Stimulated activated CD8-positive, alpha-beta memory T cell treated with anti-CD3 and anti-CD28 coated beads, Interleukin-7, amount 100 ng/mL, for 24 hours (primary cell): ENCODE results near the gene PHRF1.
"Not testable (repeated sequence)": the region's sequence is repeated elsewhere in the genome, so short reads cannot be mapped to it uniquely, and the experiment has no call there.

ENCODE experiments used
- DNase-seq: peaks from one replicate; pipeline ENCODE4 v3.0.0-alpha.2; 2020; ENCODE audit warnings: low read depth

The PHRF1 gene

DNA sequence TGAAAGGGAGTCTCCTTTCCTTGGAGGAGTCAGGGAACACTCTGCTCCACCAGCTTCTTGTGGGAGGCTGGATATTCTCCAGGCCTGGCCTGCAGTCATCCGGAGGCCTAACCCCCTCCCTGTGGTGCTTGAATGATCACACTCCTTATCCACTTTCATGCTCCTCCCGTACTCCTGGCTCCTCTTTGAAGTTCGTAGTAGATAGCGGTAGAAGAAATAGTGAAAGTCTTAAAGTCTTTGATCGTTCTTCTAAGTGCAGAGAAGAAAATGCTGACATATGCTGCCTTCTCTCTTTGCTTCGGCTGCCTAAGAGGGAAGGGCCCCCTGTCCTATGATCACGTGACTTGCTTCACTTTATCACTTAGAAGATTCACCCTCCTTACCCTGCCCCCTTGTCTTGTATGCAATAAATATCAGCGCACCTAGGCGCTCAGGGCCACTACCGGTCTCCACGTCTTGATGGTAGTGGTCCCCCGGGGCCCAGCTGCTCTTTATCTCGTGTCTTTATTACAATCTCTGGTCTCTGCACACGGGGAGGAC lies 2.2 kb upstream of the PHRF1 start:
- DNase-seq = not testable (repeated sequence)

DNA sequence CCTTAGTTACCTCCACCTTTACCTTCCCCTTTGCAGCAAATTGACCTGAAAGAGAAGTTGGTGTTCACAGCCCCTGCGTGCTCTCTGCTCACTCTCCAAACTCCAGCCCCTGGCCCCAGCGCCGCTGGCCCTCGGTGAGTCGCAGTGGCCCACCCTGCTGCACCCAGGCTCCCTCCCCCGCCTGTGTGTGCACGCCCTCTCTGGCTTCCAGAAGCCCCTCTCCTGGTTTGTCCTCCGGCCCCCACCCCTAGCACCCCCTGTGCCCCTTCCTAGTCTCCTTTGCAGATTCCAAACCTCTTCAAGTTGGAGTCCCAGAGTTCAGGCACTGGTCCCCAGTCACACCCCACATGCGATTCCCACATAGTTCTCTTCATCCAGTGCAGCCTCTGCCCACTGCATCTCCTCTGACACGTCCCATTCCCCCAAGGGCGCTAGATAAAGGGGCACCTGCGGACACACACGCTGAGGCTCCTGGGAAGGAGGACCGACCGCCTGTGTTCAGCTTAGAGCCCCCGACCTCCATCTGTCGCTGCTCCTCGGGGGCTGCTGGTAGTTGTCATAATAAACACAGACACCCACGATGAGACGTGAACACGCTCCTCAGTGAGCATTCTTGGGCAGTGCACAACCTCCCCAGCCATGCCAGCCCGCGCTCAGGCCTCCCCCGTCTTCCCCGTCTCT lies 1.5 kb upstream of the PHRF1 start:
- DNase-seq = no peak

DNA sequence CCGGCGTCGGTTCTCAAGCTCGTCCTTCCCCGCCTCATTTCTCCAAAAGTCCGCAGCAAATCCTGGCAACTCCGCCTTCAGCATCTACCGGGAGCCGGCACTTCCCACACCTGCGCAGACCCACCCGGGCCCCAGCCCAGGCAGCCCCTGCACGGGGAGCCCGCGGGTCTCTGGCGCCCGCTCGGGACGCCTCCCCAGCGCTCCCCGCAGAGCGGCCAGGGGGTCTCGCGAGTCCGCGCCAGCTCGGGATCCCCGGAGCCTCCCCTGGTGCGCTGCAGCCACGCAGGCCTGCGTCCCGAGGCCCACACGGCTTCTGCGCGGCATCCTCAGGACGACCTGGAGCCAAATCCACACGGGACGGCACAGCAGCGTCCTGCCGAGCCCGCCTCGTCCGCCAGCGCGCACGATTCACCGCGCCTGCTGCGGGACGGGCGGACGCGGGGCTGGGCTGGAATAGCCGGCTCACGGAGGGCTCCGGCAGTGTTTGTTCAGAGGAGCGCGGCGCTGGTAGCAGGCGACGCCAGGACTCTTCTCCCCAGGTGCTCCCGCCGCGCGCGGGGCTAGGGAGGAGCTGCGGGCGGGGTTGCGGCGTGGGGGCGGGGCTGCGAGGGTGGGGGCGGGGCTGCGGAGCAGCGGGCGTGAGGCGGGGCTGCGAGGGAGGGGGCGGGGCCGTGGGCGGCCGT lies 816 bp upstream of the PHRF1 start:
- DNase-seq = no peak

DNA sequence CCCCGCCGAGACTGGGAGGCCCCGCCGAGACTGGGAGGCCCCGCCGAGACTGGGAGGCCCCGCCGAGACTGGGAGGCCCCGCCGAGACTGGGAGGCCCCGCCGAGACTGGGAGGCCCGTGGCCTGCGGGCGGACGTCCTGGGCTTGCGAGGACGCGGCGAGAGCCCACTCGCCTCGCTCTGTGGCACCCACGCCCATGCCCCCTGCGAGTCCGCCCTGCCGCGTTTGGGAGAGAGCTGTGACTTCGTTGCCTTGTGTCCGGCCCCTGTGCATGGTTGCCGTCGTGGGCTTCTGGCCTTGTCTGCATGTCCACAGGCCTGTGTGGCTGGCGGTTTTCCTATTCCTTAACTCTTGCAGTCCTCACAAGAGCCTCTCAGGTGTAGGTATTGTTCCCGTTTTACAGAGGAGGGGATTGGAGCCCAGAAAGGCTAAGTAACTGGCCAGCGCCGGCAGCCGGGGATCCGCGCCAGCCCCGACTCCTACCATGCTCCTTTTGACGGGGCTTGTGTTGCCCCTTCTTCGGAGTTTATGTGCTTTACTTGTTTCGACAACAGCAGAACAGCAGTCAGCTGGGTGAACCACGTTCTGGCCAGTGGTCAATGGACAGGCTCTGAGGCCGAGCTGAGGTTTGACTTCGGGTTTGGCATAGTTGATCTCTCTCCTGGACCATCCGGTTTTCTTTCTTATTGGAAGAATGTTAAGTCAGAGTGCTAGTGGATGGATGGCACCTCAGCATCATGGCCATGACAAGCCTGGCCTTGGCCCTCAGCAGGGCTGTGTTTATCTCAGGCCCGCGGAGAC lies 741 bp downstream of the PHRF1 start:
- DNase-seq = no peak

DNA sequence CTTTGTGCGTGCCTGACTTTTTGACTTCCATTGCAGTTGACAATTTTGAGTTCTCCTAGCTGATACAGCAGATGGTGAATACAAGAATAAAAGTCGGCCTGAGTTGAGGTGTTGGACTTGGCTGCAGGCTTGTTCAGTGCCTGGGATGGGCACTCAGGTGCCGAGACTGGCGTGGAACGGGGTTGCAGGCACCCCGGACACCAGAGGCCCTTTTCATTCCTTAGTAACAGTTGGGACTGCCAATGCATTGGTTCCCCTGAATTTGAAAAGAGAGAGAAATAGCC lies 1.3 kb downstream of the PHRF1 start:
- no peak for DNase-seq

DNA sequence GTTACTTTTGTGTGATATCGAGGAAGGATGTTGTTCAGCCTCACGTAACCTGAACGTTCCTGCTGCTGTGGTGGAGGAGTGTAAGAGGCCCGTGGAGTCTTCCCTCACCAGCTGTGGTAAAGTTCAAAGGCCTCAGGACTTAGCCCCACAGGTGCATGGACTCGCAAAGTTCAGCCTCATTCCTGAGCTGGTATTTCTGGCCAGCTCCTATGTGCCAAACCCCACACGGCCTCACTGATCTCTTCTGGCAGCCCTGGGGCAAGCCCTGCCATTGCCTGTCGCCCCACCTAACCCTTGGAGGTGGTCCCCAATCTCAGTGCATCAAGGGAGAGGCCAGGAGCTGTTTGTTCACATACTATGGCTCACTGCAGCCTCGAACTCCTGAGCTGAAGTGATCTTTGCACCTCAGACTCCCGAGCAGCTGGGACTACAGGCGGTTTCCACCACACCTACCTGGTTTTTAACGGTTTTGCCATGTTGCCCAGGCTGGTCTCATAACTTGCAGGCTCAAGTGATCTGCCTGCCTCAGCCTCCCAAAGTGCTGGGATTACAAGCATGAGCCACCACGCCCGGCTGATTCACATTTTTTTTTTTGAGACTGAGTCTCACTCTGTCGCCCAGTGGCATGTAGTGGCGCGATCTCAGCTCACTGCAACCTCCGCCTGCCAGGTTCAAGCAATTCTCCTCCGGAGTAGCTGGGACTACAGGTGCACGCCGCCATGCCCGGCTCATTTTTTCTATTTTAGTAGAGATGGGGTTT lies 2.2 kb downstream of the PHRF1 start:
- DNase-seq = no peak

DNA sequence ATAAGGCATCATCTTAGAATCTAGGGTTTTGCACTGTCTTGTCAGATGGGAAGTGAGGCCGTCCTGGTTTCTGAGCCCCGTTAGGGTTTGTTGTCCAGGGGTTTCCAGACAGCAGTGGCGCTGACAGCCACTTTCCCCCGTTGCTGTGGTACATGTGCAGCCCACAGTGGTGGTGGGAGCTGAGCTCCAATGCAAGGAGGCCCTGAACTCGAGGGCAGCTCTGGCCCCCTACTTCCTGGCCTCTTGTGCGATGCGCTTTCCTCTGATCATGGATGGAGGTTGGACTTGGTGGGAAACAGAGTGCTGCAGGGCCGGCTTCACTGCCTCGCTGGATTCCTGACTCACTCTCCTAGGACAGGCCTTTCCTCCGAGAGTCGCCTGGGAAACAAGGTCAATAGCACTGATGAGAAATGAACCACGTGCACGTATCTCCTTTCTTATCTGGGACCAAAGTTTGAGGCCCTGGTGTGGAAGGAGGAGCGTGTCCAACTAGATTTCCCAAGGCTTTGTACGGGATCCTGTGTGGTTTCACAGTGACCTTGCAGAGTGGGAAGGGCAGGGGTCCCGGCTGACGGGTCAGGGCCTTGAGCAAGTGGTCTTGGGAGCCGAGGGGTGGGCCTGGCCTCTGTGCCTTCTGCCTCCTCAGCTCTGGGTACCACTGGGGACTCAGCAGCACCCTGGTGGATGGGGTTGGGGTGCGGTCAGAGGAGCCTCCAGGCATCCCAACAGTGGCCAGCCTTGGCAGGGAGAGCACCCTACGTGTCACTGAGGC lies 3.7 kb downstream of the PHRF1 start:
- DNase-seq = no peak

DNA sequence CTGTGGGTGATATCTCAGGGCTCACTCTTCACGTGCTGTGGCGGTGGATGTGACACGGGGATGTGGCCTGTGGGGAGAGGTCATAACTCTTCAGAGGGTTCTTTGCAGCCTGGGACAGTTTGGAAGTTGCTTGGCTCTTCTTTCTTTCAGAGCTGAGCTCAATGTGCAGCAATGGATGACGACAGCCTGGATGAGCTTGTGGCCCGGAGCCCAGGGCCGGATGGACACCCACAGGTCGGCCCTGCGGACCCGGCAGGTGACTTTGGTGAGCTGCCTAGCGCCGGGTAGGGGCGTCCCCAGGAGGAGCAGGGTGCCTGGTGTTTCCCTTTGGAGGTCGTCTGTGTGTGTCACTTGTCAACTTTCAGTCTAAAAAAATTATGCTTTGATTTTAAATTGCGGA lies 5.1 kb downstream of the PHRF1 start:
- DNase-seq = no peak

DNA sequence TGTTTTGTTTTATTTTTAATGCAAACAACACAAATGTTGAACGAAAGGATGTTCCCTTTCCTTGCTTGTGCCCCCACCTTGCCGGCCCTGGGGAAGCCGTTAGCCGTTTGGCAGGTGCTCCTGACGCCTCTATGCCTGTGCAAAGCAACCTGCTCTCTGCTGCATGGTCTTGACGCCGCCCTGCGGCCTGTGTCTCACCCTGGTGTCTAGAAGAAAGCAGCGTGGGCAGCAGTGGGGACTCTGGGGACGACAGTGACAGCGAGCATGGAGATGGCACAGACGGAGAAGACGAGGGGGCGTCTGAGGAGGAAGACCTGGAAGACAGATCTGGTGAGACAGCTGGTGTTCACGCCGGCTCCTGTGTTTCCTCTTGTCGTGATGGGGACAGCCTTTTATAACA lies 5.5 kb downstream of the PHRF1 start:
- no peak for DNase-seq

DNA sequence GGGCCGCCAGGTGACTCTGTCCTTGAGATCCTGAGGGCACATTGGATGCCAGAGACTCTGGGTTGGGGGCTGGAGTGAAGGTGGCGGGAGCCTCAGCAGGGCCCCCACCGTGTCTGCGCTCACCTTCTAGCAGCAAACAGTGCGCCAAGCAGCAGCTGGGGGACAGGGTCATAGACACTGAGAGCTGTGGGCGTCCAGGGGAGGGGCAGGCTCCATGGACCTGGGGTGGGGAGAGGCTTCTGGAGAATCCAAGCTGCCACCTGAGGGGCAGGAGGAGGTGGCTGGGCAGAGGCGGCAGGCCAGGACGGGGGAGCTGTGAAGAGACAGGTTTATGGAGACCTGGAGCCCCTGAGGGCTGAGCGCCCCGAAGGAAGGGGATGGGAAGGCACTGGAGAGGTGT lies 8.0 kb downstream of the PHRF1 start:
- no peak for DNase-seq

DNA sequence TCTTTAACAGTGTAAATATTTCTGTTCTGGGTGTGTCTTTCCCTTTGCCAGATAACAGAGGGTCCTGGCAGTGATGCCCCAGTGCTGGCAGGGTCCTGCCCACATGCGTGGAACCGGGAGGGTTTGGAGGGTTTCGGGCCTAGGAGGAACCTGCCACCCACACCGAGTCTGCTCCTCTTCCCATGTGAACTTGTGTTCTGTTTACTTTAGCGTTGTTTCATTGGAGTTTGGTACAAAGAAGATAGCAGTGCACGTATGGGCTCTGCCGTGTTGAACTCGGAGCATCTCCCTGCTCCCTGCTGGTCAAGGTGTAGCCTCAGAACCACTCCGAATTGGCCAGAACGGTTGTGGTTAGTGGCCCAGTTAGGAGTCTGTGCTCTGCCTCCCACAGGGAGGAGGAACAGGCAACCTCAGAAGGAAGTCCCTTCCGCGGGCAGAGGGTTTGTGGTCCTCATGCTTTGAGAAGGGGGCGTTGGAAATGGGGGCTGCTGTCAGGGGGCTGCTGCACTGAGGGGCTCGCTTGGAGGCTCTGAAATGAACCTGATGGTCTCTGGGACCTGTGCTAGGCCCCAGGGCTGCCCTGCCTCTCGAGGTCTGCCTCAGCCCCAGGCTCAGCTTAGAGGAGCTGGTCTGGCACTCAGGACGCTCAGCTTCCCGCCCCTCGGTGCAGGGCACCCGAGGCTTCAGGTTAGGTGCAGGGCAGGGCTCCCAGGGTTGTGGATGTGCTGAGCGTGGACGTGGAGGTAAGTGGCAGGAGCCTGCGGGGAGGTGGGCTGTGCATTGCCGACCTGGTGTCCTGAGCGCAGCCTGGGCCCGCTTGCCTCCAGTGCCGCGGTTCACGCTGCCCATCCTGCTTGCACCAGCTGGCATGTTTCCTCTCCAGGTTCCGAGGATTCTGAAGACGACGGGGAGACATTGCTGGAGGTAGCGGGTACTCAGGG lies 10.4 kb downstream of the PHRF1 start:
- no peak for DNase-seq

DNA sequence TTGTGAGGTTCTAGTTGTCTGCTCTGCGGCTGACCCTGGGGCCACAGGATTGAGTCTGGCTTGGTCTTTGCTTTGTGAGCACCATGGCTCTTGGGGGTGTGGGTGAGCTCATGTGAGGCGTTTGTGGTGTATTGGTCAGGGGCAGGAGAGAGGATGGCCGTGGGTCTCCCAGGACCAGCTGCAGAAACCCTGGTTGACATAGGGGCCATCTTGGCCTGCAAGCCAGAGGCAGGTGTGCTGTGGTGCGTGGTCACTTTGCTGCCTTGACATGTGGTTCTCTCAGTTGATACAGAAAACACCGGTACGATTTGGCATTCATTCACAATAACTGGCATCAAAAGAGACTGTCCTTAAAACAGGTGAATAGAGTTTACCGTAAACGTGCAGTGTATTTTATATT lies 11.3 kb downstream of the PHRF1 start:
- DNase-seq = no peak

DNA sequence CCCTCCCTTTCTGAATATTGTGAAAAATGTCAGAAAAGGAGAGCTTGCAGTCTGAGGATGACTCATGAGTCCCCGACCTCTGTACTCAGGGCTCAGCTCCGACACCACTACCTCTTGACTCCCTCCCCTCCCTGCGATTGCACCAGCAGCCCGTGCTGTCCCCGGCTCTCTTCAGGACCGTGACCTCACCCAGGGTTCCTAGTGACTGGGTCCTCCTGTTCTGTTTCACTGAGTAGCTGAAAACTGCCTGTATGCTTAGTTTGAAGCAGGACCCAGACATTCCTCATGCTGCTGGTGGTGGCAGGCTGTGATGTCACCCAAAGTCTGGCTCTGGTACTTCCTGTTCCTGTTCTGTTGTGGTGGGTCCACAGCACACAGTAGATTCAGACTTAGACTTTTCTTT lies 11.7 kb downstream of the PHRF1 start:
- DNase-seq = peak; percentile 30

DNA sequence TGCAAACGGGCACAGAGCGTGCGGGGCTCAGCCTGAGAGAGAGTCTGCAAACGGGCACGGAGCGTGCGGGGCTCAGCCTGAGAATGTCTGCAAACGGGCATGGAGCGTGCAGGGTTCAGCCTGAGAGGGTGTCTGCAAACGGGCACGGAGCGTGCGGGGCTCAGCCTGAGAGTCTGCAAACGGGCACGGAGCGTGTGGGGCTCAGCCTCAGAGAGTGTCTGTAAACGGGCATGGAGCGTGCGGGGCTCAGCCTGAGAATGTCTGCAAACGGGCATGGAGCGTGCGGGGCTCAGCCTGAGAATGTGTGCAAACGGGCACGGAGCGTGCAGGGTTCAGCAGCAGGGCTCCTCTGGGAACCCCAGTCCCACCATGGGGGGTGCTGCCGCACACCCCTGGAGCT lies 13.5 kb downstream of the PHRF1 start:
- no peak for DNase-seq

DNA sequence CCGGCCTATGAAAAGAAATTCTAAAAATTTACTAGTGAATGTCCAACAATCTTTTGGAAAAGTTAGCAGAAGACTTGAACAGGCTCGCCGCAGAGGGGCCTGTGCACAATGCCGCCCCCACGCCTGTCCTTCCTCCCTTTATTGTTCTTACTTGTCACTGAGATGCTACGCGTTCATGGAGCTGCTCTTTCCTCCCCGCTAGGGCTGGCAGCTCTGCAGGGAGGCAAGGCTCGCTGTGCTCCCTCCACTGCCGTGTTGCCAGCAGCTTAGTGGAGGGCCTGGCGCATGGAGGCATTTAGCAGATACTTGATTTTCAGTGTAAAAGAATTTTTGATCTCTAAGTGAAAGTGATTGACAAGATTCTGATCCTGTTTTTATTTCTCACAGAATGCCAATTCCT lies 14.7 kb downstream of the PHRF1 start:
- DNase-seq = no peak

DNA sequence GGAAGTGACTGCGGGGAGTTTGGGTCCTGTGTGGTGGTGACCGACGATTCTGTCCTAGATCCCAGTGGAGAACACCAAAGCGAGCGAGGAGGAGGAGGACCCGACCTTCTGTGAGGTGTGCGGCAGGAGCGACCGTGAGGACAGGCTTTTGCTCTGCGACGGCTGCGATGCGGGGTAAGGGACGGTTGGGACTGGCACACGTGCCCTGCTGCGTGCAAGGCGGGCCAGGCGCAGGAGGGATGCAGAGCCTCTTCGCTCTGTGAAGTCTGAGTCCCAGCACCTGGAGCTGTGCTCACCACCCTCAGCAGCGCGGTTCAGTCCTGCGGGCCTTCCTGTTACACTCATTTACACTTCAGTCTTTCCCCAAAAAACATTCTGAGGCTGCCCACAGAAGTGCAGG lies 16.2 kb downstream of the PHRF1 start:
- no peak for DNase-seq

DNA sequence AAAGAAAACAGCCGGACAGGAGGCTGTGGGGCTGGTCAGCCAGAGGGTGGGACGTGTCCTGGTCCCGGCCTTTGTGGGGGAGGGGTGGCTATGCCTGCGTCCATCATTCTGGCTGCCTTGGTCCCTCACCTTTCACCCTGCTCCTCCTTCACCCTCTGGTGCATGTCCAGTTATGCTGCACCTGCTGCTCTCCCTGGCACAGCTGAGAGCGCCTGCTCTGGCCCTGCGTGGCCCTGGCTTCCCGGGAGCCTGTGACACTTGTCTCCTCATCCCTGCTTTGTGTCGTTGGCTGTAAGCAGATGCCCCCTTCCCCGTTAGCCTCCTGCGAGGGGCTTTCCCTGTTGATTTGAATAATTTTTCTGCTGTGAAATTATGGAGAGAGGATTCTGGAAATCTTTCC lies 16.6 kb downstream of the PHRF1 start:
- DNase-seq = no peak

DNA sequence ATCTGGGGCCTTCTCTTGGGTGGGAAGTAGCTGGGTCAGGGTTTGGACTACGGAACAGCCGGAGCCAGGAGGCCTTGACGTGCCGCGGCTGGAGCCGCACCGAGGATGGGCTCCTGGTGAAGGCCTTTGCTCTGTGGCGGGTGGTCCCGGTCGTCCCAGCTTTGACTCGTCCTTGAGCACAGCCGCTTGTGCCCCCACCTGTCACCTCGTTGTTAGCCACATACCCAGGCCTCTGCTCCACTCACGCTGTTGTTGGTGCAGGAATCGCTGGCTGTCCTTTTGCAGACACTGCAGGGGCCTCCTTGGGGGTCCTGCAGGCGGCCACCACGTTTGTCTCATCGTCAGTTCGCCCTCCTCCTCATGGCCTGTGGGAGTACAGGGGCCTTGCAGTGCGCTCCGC lies 17.1 kb downstream of the PHRF1 start:
- no peak for DNase-seq

DNA sequence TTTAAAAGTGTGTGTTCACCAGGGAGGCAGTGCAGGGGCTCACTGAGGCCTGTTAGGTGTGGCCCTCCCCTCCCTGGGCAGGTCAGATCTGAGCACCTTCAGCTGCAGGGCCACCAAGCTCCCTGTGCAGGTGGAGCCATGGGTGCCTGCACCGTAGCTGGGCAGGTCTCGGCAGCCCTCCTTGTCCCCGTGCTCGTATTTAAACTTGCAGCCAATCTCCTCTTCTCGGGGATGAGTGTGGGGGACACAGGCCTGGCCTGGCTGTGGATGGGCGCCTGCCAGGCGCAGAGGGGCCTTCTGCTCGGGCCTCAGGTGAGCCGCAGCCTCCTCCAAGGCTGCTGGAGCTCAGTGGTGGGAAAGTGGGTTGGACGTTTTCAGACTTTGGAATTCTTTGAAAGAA lies 19.1 kb downstream of the PHRF1 start:
- DNase-seq = no peak

DNA sequence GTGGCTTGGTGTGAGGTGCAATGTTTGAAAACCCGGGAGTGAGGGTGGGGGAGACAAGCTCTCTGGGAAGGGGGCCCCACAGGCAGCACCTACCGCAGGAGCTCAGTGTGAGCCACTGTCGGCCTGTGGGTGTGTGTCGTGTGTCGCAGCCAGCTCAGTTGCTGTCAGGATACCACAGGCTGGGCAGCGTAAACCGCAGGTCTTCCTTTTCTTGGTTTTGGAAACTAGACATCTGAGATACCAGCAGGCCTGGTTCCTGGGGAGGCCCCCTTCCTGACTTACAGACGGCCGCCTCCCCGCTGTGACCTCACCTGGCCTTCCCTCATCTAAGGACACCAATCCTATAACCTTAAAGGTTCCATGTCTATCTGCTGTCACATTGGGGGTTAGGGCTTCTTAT lies 20.1 kb downstream of the PHRF1 start:
- DNase-seq = no peak
